HG02938 (cell line): Measurements from ENCODE around the gene NLRP9.
A peak's percentile ranks its signal among the peaks of the same experiment; 100 is the strongest.

Source experiments
- ATAC-seq: cut with Tn5 transposase; IDR thresholded peaks from one replicate; pipeline ENCODE4 v1.9.1; 2021; ENCODE audit warnings: mild to moderate bottlenecking, moderate library complexity; ENCODE audit not compliant: unreplicated experiment

The NLRP9 gene

DNA sequence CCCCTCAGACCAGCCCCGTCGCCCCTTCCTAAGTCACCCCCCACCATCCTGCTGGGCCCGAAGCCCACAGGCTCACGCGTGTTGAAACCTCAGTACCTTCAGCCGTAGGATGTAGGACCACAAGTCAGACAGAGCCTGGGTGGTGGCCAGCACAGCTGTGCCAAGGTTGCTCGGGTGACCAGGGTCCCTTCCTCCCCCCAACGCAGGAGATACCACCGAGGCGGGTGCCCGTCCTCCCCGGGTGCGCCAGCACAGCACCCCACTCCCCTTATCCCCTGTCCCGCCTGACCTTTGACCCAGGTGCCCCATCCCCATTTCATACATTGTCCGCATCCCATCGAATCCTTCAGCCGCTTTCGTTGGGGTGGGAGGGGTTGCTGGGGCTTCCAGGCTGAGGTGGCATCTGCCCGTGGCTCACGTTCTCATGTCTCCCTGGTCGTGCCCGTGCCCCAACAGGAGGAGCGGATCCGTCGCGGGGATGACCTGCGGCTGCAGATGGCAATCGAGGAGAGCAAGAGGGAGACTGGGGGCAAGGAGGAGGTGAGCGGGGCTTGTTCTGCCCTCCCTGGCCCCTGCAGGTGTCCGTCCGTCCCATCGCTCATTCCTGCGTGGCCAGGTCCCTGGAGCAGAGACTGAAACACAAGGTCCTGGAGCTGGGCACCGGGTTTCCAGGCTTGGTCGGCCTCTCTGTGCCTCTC lies 48.6 kb downstream of the NLRP9 start:
- no peak for ATAC-seq

DNA sequence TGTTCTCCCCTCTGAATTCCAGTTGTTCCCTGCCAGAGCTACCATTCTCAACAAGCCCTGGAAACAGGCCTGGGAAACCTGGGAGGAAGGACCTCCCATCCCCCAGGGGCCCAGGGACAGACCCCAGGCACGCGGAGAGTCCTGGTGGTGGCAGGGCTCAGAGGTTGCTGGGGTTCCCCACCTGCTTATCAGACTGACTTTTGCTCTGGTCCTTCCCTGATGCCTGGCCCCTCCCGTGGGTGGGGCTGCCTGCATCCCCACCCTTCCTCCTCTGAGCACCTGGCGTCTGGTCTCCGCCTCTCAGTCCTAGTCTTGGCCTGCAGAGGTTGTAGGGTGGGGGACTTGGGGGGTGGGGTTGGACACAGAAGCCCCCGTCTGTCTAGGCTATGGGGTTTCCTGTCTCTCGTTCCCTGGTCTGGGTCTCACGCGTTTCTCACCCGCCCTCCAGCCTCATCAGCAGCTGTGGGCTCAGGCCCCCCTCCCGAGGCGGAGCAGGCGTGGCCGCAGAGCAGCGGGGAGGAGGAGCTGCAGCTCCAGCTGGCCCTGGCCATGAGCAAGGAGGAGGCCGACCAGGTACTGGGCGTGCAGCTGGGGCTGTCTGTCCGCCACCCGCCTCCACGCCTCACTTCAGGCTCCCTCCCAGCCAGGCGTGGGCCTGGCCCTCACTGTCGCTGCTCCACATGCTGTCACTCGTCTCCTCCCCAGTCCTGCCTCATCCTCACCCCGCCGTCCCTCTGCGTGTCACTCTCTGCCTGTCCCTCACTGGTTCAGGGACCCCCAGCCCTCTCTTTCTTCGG lies 49.6 kb downstream of the NLRP9 start:
- no peak for ATAC-seq

DNA sequence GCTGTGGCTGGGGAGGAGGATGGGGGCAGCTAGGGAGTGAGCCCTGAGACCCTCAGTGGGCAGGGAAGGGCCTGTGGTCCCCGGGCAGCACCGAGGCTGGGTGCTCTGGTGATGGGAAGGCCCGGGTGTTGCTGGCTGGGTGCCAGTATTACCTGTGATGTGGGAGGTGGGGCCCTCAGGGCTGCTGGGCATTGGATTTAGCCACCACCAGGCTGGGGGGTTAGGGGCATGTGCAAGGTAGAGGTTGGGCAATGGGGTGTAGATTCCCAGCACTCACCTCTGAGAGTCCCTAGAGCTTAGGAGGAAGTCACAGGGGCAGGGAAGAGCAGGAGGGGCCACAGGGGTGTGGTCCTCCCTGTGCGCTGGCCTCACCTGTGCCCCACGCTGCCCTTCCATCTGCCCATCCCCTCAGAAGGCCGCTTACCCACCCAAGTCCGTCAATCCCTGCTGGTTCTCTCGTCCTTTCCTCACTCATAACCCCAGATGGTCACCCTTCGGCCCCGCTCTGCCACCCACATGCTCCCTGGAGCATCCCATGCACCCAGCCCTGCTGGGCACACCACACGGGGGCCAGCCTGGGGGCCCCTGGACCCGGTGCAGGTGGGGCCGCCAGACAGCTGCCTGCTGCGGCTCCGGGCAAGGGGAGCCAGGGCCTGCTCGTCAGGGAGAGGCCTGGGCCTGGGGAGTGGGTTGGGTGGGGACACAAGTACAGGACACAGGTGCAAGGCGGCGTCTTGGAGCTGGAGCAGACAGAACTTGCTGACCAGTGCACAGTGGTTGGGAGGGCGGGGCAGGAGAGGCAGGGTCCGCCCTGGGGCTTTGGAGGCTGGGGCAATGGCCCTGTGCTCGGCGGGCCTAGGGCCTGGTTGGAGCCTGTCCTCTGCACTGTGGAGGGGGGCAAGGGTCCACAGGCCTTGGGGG lies 50.7 kb downstream of the NLRP9 start:
- ATAC-seq, result no peak

DNA sequence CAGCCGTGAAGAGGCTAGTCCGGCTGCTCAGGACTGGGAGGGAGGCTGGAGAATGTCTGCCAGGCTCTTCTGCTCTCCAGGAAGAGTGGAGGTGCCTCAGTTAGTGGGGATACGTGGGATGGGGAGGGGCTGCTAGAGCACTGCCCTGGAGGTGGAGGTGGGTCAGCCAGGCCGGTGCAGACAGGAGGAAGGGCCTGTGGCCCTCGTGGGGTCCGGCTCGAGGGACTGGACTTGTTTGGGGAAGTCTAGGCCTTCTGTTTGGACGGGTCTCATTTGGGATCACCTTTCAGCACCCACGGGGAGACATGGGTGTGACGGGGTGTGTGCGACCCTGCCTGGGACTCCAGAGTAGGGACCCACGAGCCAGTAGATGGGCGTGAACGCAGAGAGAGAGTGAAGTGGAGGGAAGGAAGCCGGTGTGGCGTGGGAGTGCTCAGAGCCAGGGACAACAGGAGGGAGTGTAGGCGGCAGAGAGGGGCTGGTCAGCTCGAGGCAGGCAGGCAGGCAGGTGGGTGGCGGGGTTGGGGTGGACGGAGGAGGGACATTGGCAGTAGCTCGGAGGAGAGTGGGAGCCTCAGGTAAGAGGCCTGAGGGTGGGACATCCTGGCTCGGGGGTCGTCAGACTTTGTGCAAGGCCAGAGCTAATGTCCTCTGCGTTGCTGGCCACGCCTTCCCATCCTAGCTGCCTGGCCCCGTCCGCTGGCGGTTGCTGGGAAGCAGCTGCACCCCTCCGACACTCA lies 51.7 kb downstream of the NLRP9 start:
- ATAC-seq, result no peak

DNA sequence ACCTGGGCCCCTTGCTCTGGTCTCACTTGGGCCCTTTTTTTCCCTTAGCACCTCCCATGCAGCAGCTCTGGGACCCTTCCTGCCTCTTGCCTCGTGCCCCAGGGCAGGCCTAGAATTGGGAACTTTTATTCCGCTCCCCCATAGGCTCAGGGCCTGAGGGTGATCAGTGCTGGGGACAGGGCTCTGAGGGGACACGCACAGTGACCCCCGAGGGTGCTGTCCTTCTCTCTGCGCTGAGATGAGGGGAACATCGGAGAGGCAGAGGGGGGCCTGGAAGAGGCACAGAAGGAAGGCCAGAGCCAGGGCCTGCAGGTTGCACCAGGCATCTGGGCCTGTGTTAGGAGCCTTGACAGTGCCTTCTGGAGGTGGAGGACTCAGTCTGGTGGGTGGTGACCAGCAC lies 52.4 kb downstream of the NLRP9 start:
- no peak for ATAC-seq

DNA sequence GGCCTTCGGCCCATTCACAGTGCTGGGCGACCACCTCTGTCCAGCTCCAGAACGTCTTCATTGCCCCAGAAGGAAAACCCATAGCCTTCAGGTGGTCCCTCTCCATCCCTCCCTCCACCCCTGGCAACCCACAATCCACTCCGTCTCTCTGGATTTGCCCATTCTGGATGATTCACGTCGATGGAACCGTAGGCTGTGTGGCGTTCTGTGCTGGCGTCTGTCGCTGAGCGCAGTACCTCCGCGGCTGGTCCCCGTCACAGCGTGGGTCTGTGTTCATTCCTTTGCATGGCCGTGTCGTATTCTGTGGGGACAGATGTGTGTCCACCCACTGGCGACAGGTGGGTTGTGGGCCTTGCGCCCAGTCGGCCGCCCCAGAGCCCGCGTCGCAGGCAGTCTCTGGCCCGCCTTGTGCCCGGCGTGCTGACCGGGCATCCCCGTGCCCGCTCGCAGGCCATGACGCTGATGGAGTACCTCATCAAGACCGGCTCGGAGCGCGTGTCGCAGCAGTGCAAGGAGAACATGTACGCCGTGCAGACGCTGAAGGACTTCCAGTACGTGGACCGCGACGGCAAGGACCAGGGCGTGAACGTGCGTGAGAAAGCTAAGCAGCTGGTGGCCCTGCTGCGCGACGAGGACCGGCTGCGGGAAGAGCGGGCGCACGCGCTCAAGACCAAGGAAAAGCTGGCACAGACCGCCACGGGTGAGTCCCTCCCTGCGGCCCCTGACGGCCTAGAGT lies 53.1 kb downstream of the NLRP9 start:
- ATAC-seq, result no peak

DNA sequence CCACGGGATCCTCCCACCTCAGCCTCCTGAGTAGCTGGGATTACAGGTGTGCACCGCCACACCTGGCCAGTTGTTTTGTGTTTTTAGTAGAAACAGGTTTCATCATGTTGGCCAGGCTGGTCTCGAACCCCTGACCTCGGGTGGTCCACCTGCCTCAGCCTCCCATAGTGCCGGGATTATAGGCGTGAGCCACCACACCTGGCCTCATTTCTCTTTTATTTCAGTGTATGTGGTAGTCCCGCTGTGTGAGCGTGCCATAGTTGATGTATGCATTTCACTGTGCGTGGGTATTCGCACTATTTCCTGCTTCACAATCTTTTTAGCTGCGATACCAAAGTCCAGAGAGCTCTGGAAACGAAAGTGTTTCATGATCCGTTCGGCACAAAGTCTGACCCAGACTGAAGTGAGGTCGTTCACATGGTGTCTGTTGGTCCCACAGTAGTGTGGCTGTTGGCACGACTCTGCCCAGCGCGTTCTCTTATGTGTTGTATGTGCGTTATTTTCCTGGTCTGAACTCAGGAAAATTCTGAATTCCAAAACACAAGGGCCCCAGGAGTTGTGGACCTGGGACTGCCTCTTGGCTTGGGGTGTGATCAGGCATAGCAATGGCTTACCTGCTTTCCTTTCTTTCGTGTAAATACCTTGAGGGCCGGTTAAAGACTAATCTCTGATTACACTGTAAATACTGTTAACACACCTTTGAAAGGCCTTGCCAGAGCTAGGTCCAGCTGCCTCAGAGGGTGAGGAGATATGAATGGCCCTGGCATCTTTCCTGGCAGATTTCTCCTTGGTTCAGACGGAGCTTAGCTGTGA lies 54.5 kb downstream of the NLRP9 start:
- no peak for ATAC-seq

DNA sequence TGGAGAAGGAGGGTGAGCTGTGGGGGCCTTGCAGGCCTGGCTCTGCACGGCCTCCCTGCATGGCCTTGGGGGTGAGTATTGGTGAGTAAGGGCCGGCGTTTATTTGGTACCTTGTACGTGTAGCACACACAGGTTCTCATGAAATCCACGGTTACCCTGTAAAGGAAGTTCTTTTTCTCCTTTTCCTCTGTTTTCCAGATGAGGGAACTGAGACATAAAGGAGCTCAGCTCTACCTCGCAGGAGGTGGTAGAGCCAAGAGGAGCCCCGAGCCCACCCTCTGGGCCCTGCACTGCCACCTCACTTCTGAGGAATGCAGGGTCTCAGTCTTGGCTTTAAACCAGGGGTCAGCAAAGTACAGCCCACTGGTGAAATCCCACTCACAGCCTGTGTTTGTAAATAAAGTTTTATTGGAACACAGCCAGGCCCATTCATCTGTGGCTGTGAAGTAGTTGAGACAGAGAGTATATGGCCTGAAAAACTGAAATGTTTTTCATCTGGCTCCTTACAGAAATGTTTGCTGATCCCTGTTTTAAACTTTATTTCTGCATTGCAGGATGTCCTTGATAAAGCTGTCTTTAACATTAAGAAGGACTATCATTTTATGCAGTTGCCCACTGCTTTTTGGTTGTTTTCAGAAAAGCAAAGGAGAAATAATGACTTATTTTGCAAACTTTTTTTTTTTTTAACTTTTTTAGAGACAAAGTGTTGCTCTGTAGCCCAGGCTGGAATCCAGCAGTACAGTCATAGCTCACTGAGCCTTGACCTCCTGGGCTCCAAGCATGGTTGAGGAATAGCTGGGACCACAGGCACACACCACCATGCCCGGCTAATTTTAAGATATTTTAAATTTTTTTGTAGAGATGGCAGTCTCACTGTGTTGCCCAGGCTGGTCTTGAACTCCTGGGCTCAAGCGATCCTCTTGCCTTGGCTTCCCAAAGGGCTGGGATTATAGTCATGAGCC lies 56.8 kb downstream of the NLRP9 start:
- no peak for ATAC-seq

DNA sequence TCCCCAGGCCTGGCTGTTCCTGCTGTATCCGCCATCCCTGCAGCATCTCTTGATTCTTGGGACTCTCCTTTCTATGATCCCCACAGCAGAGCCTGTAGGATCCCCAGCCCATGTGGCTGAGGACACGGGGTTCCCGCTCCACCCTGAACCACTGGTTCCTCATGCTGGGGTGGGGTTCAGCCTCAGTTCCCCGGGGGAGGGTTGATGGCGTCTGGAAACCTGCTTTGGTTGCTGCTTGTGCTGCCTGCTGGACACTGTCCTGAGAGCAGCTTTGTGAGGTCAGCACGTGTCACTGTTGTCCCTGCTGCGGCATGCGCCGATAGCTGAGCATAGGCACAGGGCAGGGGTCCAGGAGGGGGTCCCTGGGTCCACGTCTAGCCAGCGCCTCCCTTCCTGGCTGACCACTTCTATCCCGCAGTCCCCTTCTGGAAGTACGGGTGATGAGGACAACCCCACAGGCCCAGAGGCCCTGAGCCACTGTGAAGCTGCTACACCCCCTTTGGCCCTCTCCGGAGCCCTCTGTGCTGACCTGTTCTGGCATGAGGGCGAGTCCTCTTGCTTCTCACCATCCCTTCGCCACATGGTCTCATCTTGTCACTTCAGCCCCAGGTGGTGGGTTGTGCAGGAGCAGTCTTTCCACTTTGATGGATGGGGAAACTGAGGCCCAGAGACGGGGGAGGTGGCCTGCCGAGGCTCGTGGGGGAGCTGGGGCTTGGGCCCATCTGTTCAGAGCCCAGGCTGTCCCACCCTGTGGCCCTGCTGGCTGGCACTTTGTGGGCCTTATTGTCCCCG lies 57.7 kb downstream of the NLRP9 start:
- ATAC-seq, result no peak

DNA sequence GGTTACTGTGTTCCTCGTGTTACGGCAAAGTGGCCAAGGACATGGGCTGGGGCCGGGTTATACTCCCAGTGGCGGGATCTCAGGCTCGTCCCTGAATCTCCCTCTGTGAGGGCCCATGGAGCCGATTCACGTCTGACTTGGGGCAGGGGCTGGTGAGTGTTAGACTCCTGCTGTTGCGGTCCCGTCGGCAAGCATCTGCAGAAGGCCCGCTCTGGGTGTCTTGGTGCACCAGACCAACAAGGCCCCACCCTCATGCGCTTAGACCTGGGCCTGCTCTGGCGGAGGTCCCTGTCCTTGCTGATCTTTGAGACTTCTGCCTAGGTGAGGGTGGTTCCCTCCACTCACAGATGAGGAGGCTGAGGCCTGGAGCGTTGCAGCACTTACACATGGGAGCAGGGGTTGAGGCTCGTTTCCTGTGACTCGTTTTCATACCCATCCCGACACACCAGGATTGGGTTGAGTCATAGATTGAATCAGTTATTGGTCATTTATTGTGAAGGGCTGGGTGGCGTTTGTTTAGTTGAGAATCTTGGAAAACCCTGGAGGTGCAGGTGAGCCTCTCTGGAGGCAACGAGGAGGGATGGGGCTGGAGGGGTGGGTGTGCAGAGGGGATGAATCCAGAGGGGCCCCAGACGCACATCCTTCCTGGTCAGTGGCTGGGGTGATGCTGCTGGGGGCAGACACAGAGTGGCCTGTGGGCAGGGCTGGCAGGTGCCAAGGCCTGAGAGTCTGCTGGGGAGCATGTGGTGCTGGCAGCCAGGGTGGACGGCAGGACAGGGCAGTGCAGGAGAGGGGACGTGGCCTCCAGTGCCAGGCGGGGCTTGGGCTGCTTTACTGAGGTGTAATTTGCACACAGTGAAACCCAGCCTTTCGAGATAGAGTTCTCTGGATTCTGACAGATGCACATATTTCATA lies 58.6 kb downstream of the NLRP9 start:
- no peak for ATAC-seq

DNA sequence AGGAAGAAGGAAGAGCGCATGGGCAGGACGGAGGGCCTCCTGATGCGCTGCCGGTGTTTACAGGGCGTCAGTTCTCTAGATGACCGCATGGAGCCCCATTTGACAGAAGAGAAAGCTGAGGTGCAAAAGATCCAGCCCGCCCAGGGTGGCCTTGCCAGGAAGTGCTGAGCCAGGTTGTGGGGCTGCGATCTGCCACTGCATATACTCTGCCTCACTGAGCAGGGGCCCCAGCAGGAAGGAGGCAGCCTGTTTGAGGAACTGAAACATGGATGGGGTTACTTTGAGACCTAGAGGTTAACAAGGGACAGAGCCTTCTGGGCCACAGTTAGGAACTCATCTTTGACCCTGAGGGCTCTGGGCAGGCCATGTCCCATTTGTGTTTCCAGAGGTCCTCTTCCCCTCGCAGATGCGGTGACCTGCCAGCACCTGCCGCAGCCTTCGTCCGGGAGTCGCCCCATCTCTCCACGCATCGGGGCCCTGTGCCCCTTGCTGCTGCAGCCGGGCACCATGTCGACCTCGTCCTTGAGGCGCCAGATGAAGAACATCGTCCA lies 60.0 kb downstream of the NLRP9 start:
- peak; percentile 69 for ATAC-seq

DNA sequence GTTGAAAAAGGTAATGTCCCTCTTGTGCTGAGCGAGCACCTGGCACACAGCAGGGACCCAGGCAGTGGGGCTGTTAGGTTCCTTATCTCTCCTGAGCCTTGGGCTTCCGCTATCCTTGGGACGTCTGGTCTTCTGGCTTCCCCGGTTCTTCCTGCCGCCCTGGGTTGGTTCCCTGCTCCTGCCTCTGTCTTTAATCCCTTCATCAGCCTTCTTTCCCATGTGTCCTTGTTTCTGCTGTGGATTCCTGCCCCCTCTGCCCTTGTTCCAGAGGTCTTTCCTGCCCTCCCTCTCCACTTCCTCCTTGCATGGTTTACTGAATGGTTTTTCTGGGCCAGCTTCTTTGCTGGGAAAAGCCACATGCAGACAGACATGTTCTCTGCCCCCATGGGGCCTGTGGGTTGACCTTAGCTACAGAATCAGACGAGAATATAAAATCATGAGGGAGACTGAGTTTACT lies 60.6 kb downstream of the NLRP9 start:
- no peak for ATAC-seq

DNA sequence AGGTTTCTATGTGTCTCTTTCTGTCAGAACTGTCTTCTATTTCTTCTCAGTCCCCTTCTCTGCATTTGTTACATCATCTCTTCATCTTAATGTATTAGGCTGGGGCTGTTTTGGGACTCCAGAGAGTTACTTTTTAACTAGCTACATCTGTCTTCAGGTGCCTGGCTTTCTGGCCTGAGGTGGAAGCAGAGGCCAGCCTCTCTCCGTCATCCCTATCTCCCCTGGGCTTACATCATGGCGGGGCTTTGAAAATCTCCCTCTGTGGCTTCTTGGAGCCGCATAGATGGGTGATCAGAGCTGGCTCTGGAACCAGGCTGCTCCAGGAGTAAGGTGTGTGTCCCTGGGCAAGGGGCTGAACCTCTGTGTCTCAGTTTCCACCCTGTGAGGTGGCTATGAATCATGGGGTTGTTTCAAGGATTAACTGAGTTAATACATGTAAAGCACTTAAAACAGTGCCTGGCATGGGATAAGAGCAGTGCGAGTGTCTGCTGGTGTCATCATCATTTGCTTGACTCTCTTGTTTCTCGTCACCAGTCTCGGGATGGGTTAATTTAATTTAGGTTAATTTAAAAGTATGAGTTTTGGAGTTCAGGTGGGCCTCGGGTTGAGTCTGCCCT lies 61.2 kb downstream of the NLRP9 start:
- ATAC-seq, result no peak

DNA sequence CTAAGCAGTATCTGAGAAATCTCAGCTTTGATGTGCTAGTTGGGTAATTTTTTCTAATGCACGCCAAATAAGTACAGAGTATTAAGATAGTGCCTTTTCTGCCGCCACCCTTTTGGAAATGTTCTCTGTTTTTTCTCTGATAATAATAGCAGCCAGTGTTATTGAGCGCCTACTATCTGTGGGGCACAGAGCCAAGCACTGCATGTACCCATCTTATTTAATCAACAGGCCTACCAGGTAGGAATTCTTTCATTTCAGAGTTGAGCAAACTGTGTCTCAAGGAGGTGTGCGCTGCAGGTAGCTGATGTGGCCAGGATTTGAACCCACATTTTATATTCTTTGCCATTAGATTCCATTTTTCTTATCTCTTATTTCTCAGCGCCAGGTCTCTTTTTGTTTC lies 61.8 kb downstream of the NLRP9 start:
- no peak for ATAC-seq

DNA sequence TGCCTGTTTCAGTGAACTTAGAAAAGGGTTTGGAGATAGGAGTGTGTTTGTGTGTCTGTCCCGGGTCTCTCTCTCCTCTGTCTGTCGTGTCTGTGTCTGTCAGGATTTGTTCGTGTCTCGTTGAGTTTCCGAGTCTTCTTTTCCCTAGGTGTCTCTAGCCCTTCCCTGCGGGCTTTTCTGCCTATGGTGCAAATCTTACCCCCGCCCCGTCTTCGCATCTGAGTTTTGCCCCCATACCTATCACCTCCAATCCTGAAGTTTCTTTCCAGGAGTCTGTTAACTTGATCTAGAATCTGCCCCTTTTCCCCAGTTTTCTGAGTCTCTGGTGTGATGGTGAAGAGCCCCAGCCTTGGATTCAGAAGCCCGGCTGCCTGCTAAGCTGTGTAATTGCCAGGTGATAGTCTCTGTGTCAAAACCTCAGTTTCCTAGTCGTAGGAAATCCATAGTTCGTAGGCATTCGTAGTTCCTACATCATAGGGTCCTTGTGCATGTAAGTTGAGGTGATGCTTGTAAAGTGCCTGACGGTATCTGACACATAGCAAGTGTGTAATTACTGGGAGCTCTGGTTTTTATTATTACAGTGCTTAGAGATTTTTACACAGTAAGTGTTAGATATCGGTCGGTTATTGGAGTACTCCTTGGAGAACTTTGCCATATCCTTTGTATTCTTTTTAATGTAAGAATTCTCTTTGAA lies 62.4 kb downstream of the NLRP9 start:
- ATAC-seq, result no peak
